SK-N-SH (cell line): Measurements from ENCODE around the gene ANKRD62. TPM values are rescaled to one million over a fixed set of nuclear protein-coding genes. Genes with fewer than 3 reads are reported as not detected.

Experiments
- CTCF ChIA-PET: fragments of 300-600, 350-600 bp; formaldehyde crosslinking; extraction: SDS; loops from one replicate; lab custom pipeline; 2021; lab: Yijun Ruan, JAX
- POLR2A ChIA-PET: fragments of 350-600 bp; sonication (Branson Sonifier 250); formaldehyde crosslinking; extraction: SDS; loops from one replicate; lab custom pipeline; 2020; ENCODE audit warnings: antibody characterized with exemption, inconsistent platforms; lab: Yijun Ruan, JAX
- DNase-seq: peaks from one replicate; pipeline ENCODE4 v3.0.0; 2012
- H2AFZ ChIP-seq: fragments of 200-600 bp; sonication (generic); 2 replicates; pipeline ENCODE4 v1.8.1; 2016; ENCODE audit warnings: antibody characterized with exemption, mild to moderate bottlenecking, low read depth
- H3F3A ChIP-seq: fragments of 200-600 bp; sonication (generic); replicated peaks from 2 replicates; pipeline ENCODE3; 2016; ENCODE audit warnings: antibody characterized with exemption, mild to moderate bottlenecking; ENCODE audit not compliant: insufficient read depth
- H3K27ac ChIP-seq, 2 experiments: fragments of 200-500 bp in 1 of 2; fragments of 200-600 bp in 1 of 2; sonication (Bioruptor generic) in 1 of 2; sonication (generic), shearing (Covaris generic) in 1 of 2; 2 replicates each; pipeline versions ENCODE4 v1.5.1 to v1.6.1; 2014 to 2016; ENCODE audit warnings: low read depth in 2 of 2, inconsistent platforms in 1 of 2, low read length in 1 of 2, mild to moderate bottlenecking in 1 of 2, mixed read lengths in 1 of 2
- H3K27me3 ChIP-seq: fragments of 200-600 bp; sonication (generic), shearing (Covaris generic); 2 replicates; pipeline ENCODE4 v1.6.1; 2016; ENCODE audit warnings: mixed run types; ENCODE audit not compliant: insufficient read depth
- H3K36me3 ChIP-seq, 2 experiments: fragments of 200-500 bp in 1 of 2; fragments of 200-600 bp in 1 of 2; sonication (Bioruptor generic) in 1 of 2; sonication (generic) in 1 of 2; replicated peaks in 1 of 2; 2 replicates each; pipeline versions ENCODE3 to v1.5.1; 2014 to 2016; ENCODE audit warnings: low read length in 1 of 2, mild to moderate bottlenecking in 1 of 2; ENCODE audit not compliant: insufficient read depth in 2 of 2, control insufficient read depth in 1 of 2
- H3K4me1 ChIP-seq, 2 experiments: fragments of 200-500 bp in 1 of 2; fragments of 200-600 bp in 1 of 2; sonication (Bioruptor generic) in 1 of 2; sonication (generic), shearing (Covaris generic) in 1 of 2; 2 replicates each; pipeline versions ENCODE4 v1.5.1 to v1.6.1; 2014 to 2016; ENCODE audit warnings: low read depth in 1 of 2, low read length in 1 of 2, mixed run types in 1 of 2; ENCODE audit not compliant: insufficient read depth in 2 of 2, control insufficient read depth in 1 of 2
- H3K4me2 ChIP-seq: fragments of 200-600 bp; sonication (generic), shearing (Covaris generic); 2 replicates; pipeline ENCODE4 v1.6.1; 2017; ENCODE audit warnings: mixed run types
- H3K4me3 ChIP-seq, 2 experiments: fragments of 200-500 bp in 1 of 2; fragments of 200-600 bp in 1 of 2; sonication (Bioruptor generic) in 1 of 2; sonication (generic), shearing (Covaris generic) in 1 of 2; 2 replicates each; pipeline versions ENCODE4 v1.5.1 to v1.8.1; 2014 to 2016; ENCODE audit warnings: low read depth in 2 of 2, inconsistent platforms in 1 of 2, low read length in 1 of 2, mild to moderate bottlenecking in 1 of 2, mixed read lengths in 1 of 2, moderate library complexity in 1 of 2
- H3K79me2 ChIP-seq: fragments of 200-600 bp; sonication (generic); 2 replicates; pipeline ENCODE4 v1.8.1; 2017; ENCODE audit warnings: mild to moderate bottlenecking; ENCODE audit not compliant: insufficient read depth
- H3K9ac ChIP-seq: fragments of 200-600 bp; sonication (generic); 2 replicates; pipeline ENCODE4 v1.6.1; 2017; ENCODE audit warnings: mixed run types
- H3K9me2 ChIP-seq: fragments of 200-600 bp; sonication (generic); 2 replicates; pipeline ENCODE4 v1.6.1; 2017; ENCODE audit warnings: mixed run types
- H3K9me3 ChIP-seq: fragments of 200-600 bp; sonication (generic); 2 replicates; pipeline ENCODE4 v1.6.1; 2017; ENCODE audit warnings: mixed run types, mild to moderate bottlenecking, moderate library complexity
- H4K20me1 ChIP-seq: fragments of 200-600 bp; sonication (generic); 2 replicates; pipeline ENCODE4 v1.6.1; 2017; ENCODE audit warnings: mild to moderate bottlenecking, mixed run types; ENCODE audit not compliant: insufficient read depth
- CHD2 ChIP-seq: fragments of 150-350 bp; IDR thresholded peaks from 2 replicates; pipeline ENCODE4 v1.6.1; 2018; ENCODE audit warnings: low read length; ENCODE audit not compliant: partially characterized antibody
- ELF1 ChIP-seq: IDR thresholded peaks from 2 replicates; pipeline ENCODE4 v1.4.0; 2012
- FOSL2 ChIP-seq: IDR thresholded peaks from 2 replicates; pipeline ENCODE4 v1.4.0; 2012; ENCODE audit warnings: low read depth, mild to moderate bottlenecking, moderate library complexity, borderline replicate concordance
- FOXJ3 ChIP-seq: sonication (generic); formaldehyde crosslinking; IDR thresholded peaks from 2 replicates; pipeline ENCODE4 v1.5.1; 2020; ENCODE audit warnings: mild to moderate bottlenecking, missing genetic modification reagents
- JUND ChIP-seq: IDR thresholded peaks from 2 replicates; pipeline ENCODE4 v1.4.0; 2012
- MEF2A ChIP-seq: IDR thresholded peaks from 2 replicates; pipeline ENCODE4 v1.4.0; 2012; ENCODE audit warnings: low read depth, borderline replicate concordance
- MXI1 ChIP-seq: IDR thresholded peaks from 2 replicates; pipeline ENCODE4 v1.6.1; 2012; ENCODE audit warnings: mild to moderate bottlenecking, low read depth, low read length, improper control_type of control experiment
- POLR2AphosphoS5 ChIP-seq: IDR thresholded peaks from 2 replicates; pipeline ENCODE4 v1.6.1; 2012; ENCODE audit warnings: low read depth, low read length
- RCOR1 ChIP-seq: fragments of 150-350 bp; IDR thresholded peaks from 2 replicates; pipeline ENCODE4 v1.6.1; 2017; ENCODE audit warnings: antibody characterized with exemption, low read length
- RXRA ChIP-seq: IDR thresholded peaks from 2 replicates; pipeline ENCODE4 v1.4.0; 2012; ENCODE audit warnings: low read depth, mild to moderate bottlenecking, borderline replicate concordance
- SIN3A ChIP-seq: IDR thresholded peaks from 2 replicates; pipeline ENCODE4 v1.6.1; 2012; ENCODE audit warnings: low read depth, mild to moderate bottlenecking, low read length, moderate library complexity, borderline replicate concordance
- SMC3 ChIP-seq: IDR thresholded peaks from 2 replicates; pipeline ENCODE4 v1.6.1; 2012; ENCODE audit warnings: low read depth, low read length, improper control_type of control experiment
- TCF12 ChIP-seq: IDR thresholded peaks from 2 replicates; pipeline ENCODE4 v1.4.0; 2012
- TEAD4 ChIP-seq: IDR thresholded peaks from 2 replicates; pipeline ENCODE4 v1.4.0; 2012; ENCODE audit warnings: mild to moderate bottlenecking, borderline replicate concordance; ENCODE audit not compliant: insufficient read depth
- WGBS: methylation state at CpG from one replicate; pipeline ENCODE4 v1.1.6; 2017; ENCODE audit warnings: low lambda C conversion rate; 5-methylcytosine and 5-hydroxymethylcytosine counted together
- polyA plus RNA-seq, 3 experiments: library from polyadenylated mRNA; depleted of rRNA; stranded (reverse); fragments of >200 nt; gene quantifications; 2 replicates each; pipeline ENCODE4 v1.2.3, GENCODE V29; 2012
- TF ChIP-seq, protein P1 (sequence below): fragments of 200-600 bp; sonication (generic); IDR thresholded peaks from 2 replicates; pipeline ENCODE4 v1.6.1; 2017; ENCODE audit warnings: antibody characterized with exemption, mild to moderate bottlenecking, moderate library complexity
- TF ChIP-seq, protein P2 (sequence below): fragments of 150-350 bp; IDR thresholded peaks from 2 replicates; pipeline ENCODE4 v1.6.1; 2016; ENCODE audit warnings: mild to moderate bottlenecking, low read depth, low read length
- TF ChIP-seq, protein P3 (sequence below): IDR thresholded peaks from 2 replicates; pipeline ENCODE4 v1.6.1; 2012; ENCODE audit warnings: mild to moderate bottlenecking, low read depth, low read length, moderate library complexity
- TF ChIP-seq, protein P4 (sequence below): IDR thresholded peaks from 2 replicates; pipeline ENCODE4 v1.4.0; 2012; ENCODE audit warnings: low read depth, borderline replicate concordance

ANKRD62 gene
- polyA plus RNA-seq, 1 of the 3 experiments (the other 2 are of a cell fraction): not detected

DNA sequence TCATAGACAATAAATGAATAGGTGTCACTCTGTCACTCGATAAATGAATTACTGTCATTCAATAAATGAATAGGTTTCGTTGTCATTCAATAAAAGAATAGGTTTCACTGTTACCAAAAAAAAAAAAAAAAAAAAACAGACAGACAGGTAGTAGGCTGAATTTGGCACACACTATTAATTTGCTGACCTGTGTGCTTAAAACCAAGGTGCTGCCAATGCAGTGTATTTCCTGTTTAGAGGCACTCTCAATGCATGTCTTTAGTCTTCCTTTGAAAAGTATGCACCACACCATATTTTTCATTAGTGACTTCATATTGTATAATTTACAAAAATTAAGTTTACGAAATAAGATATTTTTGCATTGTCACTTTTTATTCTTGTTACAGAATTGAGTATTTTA is 16.2 kb downstream of the ANKRD62 start:
- Histone ChIP-seq H3K79me2 (no peaks in the 10 kb centered on the region), H3K27ac (no peak overlapping the region), H3K9me3 (no peaks in the 10 kb centered on the region), H3K36me3 (no peaks in the 10 kb centered on the region), H4K20me1 (no peaks in the 10 kb centered on the region), H3K9me2 (no peaks in the 10 kb centered on the region), H3K4me3 (no peak overlapping the region), H3K4me2 (no peak overlapping the region), H2AFZ (no peak overlapping the region), H3K9ac (no peak overlapping the region), H3F3A (no peaks in the 10 kb centered on the region), H3K27me3 (peaks cover 6% of the 10 kb centered on the region; the same call in 1 of the 2 replicates), H3K4me1 (no peaks in the 10 kb centered on the region; a peak in 1 of 4 replicates)
- POLR2A ChIA-PET: no interaction called here
- CTCF ChIA-PET: interaction anchor here (1.5 to 1.7 kb wide), 2 partner anchors 71 to 127 kb away, joined by 3 to 4 read pairs; no protein-coding TSS in a partner anchor
- no peak for DNase-seq
- 4% methylated on average over 3 of the region's 3 CpGs for WGBS
- no peak for TF ChIP-seq POLR2AphosphoS5
- TF ChIP-seq, protein P1, sequence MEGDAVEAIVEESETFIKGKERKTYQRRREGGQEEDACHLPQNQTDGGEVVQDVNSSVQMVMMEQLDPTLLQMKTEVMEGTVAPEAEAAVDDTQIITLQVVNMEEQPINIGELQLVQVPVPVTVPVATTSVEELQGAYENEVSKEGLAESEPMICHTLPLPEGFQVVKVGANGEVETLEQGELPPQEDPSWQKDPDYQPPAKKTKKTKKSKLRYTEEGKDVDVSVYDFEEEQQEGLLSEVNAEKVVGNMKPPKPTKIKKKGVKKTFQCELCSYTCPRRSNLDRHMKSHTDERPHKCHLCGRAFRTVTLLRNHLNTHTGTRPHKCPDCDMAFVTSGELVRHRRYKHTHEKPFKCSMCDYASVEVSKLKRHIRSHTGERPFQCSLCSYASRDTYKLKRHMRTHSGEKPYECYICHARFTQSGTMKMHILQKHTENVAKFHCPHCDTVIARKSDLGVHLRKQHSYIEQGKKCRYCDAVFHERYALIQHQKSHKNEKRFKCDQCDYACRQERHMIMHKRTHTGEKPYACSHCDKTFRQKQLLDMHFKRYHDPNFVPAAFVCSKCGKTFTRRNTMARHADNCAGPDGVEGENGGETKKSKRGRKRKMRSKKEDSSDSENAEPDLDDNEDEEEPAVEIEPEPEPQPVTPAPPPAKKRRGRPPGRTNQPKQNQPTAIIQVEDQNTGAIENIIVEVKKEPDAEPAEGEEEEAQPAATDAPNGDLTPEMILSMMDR: no peak
- TF ChIP-seq CHD2: no peak
- no peak for TF ChIP-seq TCF12

DNA sequence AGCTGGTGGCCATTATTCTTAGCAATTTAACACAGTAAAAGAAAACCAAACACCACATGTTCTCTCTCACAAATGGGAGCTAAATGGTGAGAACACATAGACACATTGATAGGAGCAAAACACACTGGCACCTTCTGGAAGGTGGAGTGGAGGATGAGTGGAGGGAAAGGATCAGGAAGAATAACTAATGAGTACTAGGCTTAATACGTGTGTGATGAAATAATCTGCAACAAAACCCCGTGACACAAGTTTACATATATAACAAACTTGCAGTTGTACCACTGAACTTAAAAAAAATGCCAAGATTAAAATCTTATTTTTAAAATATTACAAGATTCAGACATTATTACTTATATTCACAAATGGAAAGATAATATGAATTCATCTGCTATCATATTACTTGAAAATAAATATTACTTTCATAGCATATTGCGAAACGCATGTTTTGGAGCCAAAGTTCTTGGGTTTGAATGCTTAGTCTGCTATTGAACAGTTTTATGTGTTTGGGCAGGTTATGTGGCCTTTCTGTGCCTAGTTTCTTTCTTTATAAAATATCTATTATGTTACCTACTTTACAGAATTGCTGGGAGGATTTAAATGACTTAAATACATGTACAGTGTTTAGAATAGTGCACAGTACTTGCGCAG is 20.5 kb downstream of the ANKRD62 start:
- Histone ChIP-seq H3K27me3 (peaks cover 6% of the 10 kb centered on the region; the same call in 1 of the 2 replicates), H3K36me3 (no peaks in the 10 kb centered on the region), H3K9ac (no peak overlapping the region), H3K9me3 (no peaks in the 10 kb centered on the region), H3K9me2 (no peaks in the 10 kb centered on the region), H3F3A (no peaks in the 10 kb centered on the region), H3K4me3 (no peak overlapping the region), H2AFZ (no peak overlapping the region), H3K4me2 (no peak overlapping the region), H4K20me1 (no peaks in the 10 kb centered on the region), H3K79me2 (no peaks in the 10 kb centered on the region), H3K4me1 (no peaks in the 10 kb centered on the region), H3K27ac (no peak overlapping the region)
- TF ChIP-seq, protein P2, sequence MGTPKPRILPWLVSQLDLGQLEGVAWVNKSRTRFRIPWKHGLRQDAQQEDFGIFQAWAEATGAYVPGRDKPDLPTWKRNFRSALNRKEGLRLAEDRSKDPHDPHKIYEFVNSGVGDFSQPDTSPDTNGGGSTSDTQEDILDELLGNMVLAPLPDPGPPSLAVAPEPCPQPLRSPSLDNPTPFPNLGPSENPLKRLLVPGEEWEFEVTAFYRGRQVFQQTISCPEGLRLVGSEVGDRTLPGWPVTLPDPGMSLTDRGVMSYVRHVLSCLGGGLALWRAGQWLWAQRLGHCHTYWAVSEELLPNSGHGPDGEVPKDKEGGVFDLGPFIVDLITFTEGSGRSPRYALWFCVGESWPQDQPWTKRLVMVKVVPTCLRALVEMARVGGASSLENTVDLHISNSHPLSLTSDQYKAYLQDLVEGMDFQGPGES: no peak
- TF ChIP-seq TEAD4 (no peak), ELF1 (no peak), MXI1 (no peak), RXRA (no peak), CHD2 (no peak), JUND (no peak), FOSL2 (no peak), FOXJ3 (no peak), RCOR1 (no peak), SIN3A (no peak), MEF2A (no peak), SMC3 (no peak)
- TF ChIP-seq, protein P3, sequence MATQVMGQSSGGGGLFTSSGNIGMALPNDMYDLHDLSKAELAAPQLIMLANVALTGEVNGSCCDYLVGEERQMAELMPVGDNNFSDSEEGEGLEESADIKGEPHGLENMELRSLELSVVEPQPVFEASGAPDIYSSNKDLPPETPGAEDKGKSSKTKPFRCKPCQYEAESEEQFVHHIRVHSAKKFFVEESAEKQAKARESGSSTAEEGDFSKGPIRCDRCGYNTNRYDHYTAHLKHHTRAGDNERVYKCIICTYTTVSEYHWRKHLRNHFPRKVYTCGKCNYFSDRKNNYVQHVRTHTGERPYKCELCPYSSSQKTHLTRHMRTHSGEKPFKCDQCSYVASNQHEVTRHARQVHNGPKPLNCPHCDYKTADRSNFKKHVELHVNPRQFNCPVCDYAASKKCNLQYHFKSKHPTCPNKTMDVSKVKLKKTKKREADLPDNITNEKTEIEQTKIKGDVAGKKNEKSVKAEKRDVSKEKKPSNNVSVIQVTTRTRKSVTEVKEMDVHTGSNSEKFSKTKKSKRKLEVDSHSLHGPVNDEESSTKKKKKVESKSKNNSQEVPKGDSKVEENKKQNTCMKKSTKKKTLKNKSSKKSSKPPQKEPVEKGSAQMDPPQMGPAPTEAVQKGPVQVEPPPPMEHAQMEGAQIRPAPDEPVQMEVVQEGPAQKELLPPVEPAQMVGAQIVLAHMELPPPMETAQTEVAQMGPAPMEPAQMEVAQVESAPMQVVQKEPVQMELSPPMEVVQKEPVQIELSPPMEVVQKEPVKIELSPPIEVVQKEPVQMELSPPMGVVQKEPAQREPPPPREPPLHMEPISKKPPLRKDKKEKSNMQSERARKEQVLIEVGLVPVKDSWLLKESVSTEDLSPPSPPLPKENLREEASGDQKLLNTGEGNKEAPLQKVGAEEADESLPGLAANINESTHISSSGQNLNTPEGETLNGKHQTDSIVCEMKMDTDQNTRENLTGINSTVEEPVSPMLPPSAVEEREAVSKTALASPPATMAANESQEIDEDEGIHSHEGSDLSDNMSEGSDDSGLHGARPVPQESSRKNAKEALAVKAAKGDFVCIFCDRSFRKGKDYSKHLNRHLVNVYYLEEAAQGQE: no peak
- TF ChIP-seq, protein P1: no peak
- TF ChIP-seq, protein P4, sequence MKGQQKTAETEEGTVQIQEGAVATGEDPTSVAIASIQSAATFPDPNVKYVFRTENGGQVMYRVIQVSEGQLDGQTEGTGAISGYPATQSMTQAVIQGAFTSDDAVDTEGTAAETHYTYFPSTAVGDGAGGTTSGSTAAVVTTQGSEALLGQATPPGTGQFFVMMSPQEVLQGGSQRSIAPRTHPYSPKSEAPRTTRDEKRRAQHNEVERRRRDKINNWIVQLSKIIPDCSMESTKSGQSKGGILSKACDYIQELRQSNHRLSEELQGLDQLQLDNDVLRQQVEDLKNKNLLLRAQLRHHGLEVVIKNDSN: no peak
- ChIA-PET POLR2A (no interaction called here), CTCF (no interaction called here)
- WGBS: 50% methylated on average over 5 of the region's 5 CpGs
- no peak for DNase-seq
